Peyer's patch (tissue), 4 donors: Measurements from ENCODE around the gene KIF5B. TPM values are rescaled to one million over a fixed set of nuclear protein-coding genes. Genes with fewer than 3 reads are reported as not detected.

Experiments
- DNase-seq, 3 donors: peaks; one replicate each; pipeline ENCODE4 v3.0.0-alpha.2; 2017 to 2019
- H3K27ac ChIP-seq, 4 donors: fragments of 200-600 bp; sonication (generic); one replicate each; pipeline ENCODE4 v1.5.1; 2016 to 2019
- H3K27me3 ChIP-seq, 2 donors: fragments of 200-600 bp; sonication (generic); one replicate each; pipeline ENCODE4 v1.5.1; 2019
- H3K36me3 ChIP-seq, 3 donors: fragments of 200-600 bp; sonication (generic); one replicate each; pipeline ENCODE4 v1.5.1; 2016 to 2019
- H3K4me1 ChIP-seq, 4 donors: fragments of 200-600 bp; sonication (generic); one replicate each; pipeline ENCODE4 v1.5.1; 2016 to 2019
- H3K4me3 ChIP-seq, 4 donors: fragments of 200-600 bp; sonication (generic); 1 replicate in 3 of 4; 2 replicates in 1 of 4; pipeline ENCODE4 v1.5.1; 2016 to 2019; ENCODE audit warnings: mild to moderate bottlenecking in 1 of 4
- H3K9me3 ChIP-seq, 4 donors: fragments of 200-600 bp; sonication (generic); one replicate each; pipeline ENCODE4 v1.5.1; 2016 to 2019; ENCODE audit warnings: mild to moderate bottlenecking in 1 of 4
- POLR2A ChIP-seq, 2 donors: fragments of 450-650 bp; IDR thresholded peaks; one replicate each; pipeline ENCODE4 v1.5.1; 2017; ENCODE audit warnings: antibody characterized with exemption in 2 of 2, mild to moderate bottlenecking in 2 of 2, moderate library complexity in 2 of 2
- total RNA-seq, 4 donors: library from RNA; depleted of rRNA; stranded (reverse); fragments of >200 nt; gene quantifications; one replicate each; pipeline ENCODE4 v1.1.0, GENCODE V29; 2016
- TF ChIP-seq, protein P1 (sequence below), 6 experiments: fragments of 450-650 bp in 4 of 6; fragments of 200-600 bp in 2 of 6; sonication (generic) in 1 of 6; IDR thresholded peaks; one replicate each; pipeline ENCODE4 v1.5.1; 2017 to 2019; ENCODE audit warnings: antibody characterized with exemption in 6 of 6, mild to moderate bottlenecking in 3 of 6, moderate library complexity in 1 of 6

Gene KIF5B
- total RNA-seq, 4 donors from 2014 or later, result 69.1 to 124 (median 83.9) TPM

DNA sequence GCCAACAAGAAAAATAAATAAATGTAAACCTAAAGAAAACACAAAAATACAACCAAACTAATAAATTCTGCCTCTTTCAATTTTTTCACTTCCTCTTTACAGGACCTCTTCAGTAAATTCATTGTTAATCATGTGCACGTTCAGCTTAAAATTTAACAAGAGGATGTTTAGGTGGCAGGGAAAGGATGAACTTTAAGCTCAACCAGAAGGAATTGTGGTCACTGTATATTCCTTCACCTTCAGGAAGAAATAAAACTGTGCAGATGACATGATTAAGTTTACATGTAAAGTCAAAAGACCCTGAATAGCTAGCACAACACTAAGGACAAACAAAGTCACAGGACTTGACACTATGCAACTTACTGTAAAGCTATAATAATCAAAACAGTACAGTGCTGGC lies 33.0 kb downstream of the KIF5B start:
- Histone ChIP-seq H3K9me3 (no peaks in the 10 kb centered on the region), H3K27me3 (no peaks in the 10 kb centered on the region), H3K4me1 (no peaks in the 10 kb centered on the region), H3K36me3 (peaks cover 0 to 85% (median 0%) of the 10 kb centered on the region in 3 donors), H3K4me3 (no peak overlapping the region), H3K27ac (no peak overlapping the region)
- DNase-seq, result no peak
- no peak for TF ChIP-seq POLR2A (IDR thresholded peaks at IDR 0.05)

DNA sequence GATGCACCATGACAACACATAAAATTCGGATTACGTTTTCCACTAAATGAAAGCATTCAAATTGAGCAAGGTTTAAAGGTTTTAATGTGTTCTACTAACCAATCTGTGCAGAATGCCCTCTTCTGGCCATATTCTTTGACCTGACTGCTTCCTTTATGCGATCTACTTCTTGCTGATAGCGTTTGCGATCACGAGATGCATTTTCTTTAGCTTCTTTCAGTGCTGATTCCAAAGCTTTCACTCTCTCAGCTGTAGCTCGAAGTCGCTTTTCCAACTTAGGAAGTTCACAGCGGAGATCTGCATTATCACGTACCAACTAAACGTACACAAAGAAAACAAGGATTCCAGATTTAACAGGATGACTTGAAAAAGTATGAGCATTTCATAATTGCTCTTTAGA lies 39.2 kb downstream of the KIF5B start:
- Histone ChIP-seq H3K27me3 (no peaks in the 10 kb centered on the region), H3K36me3 (peaks cover 0 to 100% (median 0%) of the 10 kb centered on the region in 3 donors), H3K9me3 (no peaks in the 10 kb centered on the region), H3K4me3 (no peak overlapping the region), H3K4me1 (no peaks in the 10 kb centered on the region), H3K27ac (no peak overlapping the region)
- no peak for TF ChIP-seq POLR2A (IDR thresholded peaks at IDR 0.05)
- TF ChIP-seq, protein P1, sequence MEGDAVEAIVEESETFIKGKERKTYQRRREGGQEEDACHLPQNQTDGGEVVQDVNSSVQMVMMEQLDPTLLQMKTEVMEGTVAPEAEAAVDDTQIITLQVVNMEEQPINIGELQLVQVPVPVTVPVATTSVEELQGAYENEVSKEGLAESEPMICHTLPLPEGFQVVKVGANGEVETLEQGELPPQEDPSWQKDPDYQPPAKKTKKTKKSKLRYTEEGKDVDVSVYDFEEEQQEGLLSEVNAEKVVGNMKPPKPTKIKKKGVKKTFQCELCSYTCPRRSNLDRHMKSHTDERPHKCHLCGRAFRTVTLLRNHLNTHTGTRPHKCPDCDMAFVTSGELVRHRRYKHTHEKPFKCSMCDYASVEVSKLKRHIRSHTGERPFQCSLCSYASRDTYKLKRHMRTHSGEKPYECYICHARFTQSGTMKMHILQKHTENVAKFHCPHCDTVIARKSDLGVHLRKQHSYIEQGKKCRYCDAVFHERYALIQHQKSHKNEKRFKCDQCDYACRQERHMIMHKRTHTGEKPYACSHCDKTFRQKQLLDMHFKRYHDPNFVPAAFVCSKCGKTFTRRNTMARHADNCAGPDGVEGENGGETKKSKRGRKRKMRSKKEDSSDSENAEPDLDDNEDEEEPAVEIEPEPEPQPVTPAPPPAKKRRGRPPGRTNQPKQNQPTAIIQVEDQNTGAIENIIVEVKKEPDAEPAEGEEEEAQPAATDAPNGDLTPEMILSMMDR (IDR thresholded peaks at IDR 0.05), result no peak
- DNase-seq, result no peak

DNA sequence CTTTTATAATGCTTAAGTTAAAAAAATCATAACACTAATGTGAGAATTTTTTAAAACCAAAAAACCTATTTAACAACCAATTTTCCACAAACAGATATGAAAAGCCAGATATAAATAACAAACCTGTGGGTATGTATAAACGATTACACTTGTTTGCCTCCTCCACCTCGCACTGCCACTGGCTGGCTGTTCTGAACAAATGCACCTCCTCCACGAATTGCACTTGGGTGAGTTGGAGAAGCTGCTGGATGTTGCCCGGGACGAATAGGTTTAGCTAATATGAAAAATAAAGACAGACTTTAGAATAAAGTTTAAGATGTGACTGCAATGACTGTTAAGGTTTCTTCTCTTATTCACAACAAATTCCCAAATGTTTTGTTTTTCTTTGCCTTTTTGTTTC lies 40.8 kb downstream of the KIF5B start:
- no peaks in the 10 kb centered on the region for H3K9me3 ChIP-seq
- H3K27ac ChIP-seq, result no peak overlapping the region
- no peaks in the 10 kb centered on the region for H3K27me3 ChIP-seq
- no peak overlapping the region for H3K4me3 ChIP-seq
- peaks cover 0 to 99% (median 0%) of the 10 kb centered on the region in 3 donors for H3K36me3 ChIP-seq
- TF ChIP-seq, protein P1 (IDR thresholded peaks at IDR 0.05), result no peak
- TF ChIP-seq POLR2A (IDR thresholded peaks at IDR 0.05), result no peak
- H3K4me1 ChIP-seq, result no peaks in the 10 kb centered on the region
- no peak for DNase-seq

DNA sequence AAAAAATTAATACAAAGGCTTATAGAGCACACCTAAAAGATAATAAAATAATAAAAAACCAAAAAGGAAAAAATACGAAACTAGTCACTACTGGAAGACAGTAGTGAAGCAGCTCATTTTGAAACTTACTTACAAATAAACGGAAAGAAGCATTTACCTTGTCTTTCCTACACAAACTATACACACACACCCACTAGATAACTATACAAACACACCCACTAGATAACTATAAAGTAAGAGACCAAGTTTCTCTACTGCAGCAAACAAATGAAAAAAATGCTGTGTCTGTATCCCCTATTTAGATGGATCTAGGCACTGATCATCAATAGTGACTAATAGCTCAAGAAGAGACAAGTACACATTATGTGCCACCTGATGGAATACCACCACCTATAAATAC lies 49.2 kb downstream of the KIF5B start:
- no peak for TF ChIP-seq POLR2A (IDR thresholded peaks at IDR 0.05)
- TF ChIP-seq, protein P1 (IDR thresholded peaks at IDR 0.05), result no peak
- Histone ChIP-seq H3K9me3 (no peaks in the 10 kb centered on the region), H3K4me3 (no peak overlapping the region), H3K27me3 (no peaks in the 10 kb centered on the region), H3K27ac (no peak overlapping the region), H3K4me1 (peaks cover 0 to 10% (median 0%) of the 10 kb centered on the region in 4 donors), H3K36me3 (peaks cover 0 to 39% (median 0%) of the 10 kb centered on the region in 3 donors)
- no peak for DNase-seq

DNA sequence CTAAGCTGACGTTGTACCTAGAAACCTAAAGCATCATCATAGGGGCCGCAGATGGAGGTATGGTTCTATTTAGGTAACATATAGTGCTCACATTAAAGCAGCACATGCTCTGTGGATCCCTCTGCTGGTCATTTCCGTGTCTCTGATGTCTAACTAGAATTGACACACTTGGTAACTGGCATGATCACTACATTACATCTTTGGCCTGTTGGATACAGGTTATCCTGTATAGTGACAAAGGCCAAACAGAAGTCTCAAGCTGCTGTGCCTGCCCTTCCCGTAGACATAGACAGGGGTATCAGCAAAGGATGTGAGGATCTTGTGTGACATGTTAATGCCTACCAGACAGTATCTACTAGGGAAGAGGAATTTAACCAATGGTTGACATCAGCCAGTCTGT lies 51.2 kb downstream of the KIF5B start:
- peak in 2 of 3 donors; percentile 42 to 67 for DNase-seq
- Histone ChIP-seq H3K27ac (peak overlapping the region in 1 of 4 donors; percentile 28), H3K4me3 (no peak overlapping the region)

DNA sequence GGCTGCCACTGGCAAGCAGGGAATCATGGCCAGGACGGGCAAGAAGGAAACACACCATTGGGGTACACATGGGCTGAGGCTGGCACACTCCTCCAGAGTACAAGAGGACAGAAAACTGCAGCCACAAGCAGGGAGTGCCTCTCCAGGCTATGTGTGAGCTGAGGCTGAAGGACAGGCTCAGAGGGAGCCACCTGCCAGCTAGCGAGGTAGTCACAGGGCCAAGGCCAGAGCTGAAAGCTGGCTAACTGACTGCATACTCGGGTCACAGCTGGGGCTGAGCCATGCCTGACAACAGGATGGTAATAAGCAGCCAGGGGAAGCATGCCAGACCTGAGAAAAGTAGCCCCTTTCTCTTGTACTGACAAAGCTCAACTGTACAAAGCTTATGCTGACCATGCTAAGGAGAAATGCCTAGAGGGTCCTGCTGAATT lies 52.0 kb downstream of the KIF5B start:
- Histone ChIP-seq H3K4me3 (no peak overlapping the region), H3K27ac (peak overlapping the region in 1 of 4 donors; percentile 28), H3K4me1 (peaks cover 0 to 10% (median 0%) of the 10 kb centered on the region in 4 donors), H3K27me3 (no peaks in the 10 kb centered on the region), H3K36me3 (peaks cover 0 to 12% (median 0%) of the 10 kb centered on the region in 3 donors), H3K9me3 (no peaks in the 10 kb centered on the region)
- TF ChIP-seq, protein P1 (IDR thresholded peaks at IDR 0.05), result no peak
- TF ChIP-seq POLR2A (IDR thresholded peaks at IDR 0.05), result no peak
- peak in 2 of 3 donors; percentile 51 to 56 for DNase-seq

More for the DNA sequence above, 51.2 kb downstream of the KIF5B start:
- Histone ChIP-seq H3K4me1 (peaks cover 0 to 10% (median 0%) of the 10 kb centered on the region in 4 donors), H3K27me3 (no peaks in the 10 kb centered on the region), H3K36me3 (peaks cover 0 to 20% (median 0%) of the 10 kb centered on the region in 3 donors), H3K9me3 (no peaks in the 10 kb centered on the region)
- no peak for TF ChIP-seq POLR2A (IDR thresholded peaks at IDR 0.05)
- TF ChIP-seq, protein P1 (IDR thresholded peaks at IDR 0.05), result peak in 4 of 6 experiments; percentile 61 to 71 (median 68)
